A172 (cell line): ENCODE measurements around the gene PAQR5. TPM values are rescaled to one million over a fixed set of nuclear protein-coding genes. Genes with fewer than 3 reads are reported as not detected.
A peak's percentile ranks its signal among the peaks of the same experiment; 100 is the strongest.
"Not testable (repeated sequence)": the region's sequence is repeated elsewhere in the genome, so short reads cannot be mapped to it uniquely, and the experiment has no call there.

Source experiments
- DNase-seq: peaks from one replicate; pipeline ENCODE4 v3.0.0-alpha.2; 2015; ENCODE audit warnings: low spot score
- total RNA-seq: library from RNA; depleted of rRNA; stranded (reverse); fragments of >200 nt; shearing (Covaris generic); gene quantifications from 2 replicates; pipeline ENCODE4 v1.2.3, GENCODE V29; 2014

Gene PAQR5
- total RNA-seq, 1 experiment from 2014 or later = 5.3 TPM

DNA sequence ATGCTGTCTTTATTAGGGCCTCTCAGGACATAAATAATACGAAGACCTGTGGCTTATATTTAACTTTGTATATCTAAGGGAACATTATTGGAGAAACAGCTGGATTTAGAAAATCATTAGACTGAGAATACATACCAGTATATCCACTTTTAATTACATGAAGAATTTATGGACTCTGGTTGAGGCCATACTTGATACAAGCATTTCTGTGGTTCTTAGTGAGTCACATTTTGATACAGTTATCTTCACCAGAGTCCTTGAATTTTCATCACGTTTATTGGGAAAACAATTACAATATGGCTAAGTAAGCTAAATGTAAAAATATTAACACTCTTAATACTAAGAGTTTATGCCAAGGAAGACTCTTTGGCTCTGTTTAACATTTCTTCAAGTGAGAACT is 125.3 kb downstream of the PAQR5 start:
- DNase-seq = no peak

DNA sequence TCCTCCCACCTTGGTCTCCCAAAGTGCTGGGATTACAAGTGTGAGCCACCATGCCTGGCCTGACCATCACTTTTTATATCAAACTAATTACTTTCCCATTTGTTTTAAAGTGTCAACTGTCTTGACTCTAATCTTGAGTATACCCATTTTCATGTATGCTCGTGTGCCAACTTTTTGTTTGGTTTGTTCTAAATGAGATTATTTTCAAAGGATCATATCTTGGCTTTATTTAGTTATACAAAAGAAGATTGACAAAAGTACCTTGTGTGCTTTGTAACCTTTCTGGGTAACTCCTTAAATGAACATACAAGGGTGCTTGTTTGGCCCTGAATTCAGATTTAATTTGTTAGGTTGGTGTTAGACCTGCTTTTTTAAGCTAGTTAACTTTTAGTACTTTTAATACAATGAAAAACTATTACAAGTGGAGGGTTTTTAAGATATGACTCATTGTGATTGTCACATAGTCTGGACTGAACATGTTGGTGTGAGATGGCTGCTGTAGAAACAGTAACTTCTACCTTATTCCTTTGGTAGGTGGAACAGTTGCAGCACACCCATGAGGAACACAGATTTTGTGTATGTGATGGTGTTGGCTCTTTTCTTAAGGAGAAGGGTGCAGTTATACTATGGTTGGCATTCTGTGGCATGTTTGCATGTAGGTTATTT is 126.2 kb downstream of the PAQR5 start:
- DNase-seq = no peak

DNA sequence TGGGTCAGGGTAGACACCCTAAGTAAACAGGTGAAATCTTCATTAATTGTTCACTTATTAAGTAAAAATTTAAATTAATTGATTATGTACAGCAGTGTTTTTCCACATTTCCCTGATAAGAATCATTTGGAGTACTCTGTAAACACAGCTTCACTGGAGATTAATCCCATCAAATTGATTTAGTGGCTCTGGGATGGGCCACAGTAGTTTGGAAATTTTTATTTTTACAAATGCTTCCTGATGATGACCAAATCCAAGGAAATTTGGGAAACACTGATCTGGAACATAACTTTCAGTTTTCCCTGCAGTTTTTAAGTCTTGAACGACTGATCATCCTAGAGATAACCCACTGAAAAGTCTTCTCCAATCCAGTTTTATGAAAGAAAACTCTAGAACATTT is 135.1 kb downstream of the PAQR5 start:
- DNase-seq = no peak

DNA sequence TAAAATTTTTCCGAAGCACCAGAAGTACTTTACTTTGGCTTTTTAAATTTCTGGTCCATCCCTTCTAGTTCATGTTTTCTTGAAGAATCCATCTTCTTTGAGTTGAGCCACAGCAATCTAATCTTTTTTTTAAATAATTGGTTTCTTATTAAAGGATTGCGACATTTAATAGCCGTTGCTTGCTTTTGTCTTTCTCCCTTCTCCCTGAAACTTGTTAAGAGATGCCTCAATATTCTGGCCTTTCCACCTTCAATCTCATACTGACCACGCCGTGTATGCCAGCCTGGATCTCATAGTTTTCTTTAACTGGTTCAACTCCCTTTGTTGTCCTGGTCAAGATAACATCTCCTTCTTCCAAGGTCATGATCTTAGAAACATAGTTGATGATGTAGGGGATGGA is 135.5 kb downstream of the PAQR5 start:
- no peak for DNase-seq

DNA sequence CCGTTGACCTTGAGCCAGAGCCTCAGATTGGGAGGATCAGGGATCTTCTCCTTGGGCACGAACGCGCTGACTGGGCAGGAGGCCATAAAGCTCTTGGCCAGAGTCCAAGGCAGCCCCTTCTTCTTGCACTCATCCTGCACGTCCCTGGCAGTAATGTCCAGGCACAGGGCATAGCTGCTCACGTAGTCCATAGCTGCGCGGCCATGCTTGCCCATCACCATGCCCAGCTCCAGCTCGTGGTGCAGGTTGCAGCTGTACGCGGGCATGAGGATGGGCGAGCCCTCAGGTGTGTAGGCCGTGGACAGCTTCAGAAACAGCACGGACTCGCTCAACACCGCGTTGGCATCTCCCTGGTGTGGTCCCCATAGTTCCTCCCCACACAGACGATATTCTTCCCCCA is 136.0 kb downstream of the PAQR5 start:
- no peak for DNase-seq

DNA sequence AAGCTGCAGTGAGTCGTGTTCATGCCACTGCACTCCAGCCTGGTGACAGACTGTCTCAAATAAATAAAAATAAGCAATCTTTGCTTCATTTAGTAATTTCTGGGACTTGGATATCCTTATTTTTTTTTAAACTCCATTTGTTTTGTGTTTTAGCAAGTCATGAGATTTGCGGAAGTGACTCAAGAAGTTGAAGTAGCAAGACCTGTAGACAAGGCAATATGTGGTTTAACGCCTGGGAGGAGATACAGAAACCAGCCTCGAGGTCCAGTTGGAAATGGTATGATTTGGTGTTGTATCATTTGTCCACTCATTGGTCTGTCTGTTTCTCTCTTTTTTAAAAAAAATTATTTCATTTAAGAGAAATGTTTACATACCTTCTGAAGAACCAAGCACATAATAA is 137.3 kb downstream of the PAQR5 start:
- no peak for DNase-seq

DNA sequence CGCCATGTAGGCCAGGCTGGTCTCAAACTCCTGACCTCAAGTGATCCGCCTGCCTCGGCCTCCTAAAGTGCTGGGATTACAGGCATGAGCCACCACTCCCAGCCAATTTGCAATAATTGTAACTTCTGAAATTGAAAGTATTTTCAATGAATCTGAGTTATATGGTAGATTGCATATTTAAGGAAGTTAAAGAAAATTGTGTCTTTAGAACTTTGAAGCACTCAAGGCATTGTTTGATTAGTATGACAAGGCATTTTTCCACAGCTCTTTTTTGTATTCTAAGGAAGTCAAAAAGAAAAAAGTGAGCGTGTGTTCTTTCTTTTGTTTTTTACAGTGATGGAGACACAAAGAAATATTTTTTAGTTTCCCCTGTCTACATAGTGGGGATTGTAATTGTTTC is 138.2 kb downstream of the PAQR5 start:
- no peak for DNase-seq

DNA sequence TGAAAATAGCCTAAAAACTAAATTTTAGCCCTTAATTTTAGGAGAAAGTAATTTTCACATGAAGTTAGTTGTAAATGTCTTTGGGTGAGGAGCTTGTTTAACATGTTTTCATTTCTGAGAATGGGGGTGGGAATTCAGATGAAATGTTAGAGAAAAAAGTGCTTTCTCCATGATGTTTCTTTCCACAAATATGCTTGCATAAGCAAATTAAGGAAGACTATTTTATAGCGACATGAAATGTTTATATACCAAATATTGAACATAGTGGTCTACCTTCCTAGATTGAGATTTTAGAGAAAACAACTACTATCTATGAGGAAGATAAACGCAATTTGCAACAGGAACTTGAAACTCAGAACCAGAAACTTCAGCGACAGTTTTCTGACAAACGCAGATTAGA is 140.9 kb downstream of the PAQR5 start:
- DNase-seq = no peak

DNA sequence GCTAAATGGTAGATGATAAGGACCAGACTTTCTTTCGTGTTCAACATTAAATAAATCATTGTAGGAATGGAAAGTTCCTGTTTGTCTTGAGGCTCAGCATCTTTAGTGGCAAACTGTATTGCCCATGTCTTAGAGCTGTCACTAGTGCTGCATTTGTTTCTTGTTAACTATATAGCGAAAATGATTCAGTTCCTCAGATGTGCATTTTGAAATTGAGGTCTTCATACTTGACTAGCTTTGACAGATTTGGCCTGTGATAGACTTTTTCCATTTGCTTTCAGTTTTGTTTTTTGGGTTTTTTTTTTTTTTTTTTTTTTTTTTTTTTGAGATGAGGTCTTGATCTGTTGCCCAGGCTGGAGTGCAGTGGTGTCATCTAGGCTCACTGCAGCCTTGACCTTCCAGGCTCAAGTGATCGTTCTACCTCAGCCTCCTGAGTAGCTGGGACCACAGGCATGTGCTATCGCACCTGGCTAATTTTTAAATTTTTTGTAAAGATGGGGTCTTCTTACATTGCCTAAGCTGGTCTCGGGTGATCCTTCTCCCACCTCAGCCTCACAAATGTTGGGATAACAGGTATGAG is 144.4 kb downstream of the PAQR5 start:
- DNase-seq = no peak

DNA sequence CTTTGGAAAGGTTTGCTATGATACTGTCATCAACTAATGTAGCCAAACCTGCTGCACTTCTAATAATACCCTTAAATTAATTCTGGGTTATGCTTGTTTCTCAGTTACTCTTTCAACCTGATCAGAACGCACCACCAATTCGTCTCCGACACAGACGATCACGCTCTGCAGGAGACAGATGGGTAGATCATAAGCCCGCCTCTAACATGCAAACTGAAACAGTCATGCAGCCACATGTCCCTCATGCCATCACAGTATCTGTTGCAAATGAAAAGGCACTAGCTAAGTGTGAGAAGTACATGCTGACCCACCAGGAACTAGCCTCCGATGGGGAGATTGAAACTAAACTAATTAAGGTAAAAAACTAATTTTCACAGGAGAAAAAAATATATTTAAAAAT is 146.0 kb downstream of the PAQR5 start:
- DNase-seq = no peak

DNA sequence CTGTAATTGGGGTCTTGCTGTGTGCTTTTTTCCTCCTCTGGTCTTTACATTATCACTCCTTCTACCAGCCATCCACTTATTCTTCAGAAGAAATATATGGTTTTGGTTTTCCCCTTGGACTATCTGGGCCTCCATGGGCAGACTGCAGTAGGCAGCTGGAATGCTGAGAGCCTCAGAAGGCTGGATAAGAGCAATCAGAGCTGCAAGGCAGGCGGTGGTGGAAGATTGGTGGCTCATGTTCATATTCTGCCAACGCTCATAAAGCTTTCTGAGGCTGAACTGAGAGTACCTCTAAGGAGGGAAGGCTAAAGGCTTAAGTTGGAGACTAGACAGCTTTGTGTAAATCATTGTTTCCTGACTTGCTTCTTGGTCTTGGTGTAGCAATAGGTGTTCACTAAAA is 148.2 kb downstream of the PAQR5 start:
- no peak for DNase-seq

DNA sequence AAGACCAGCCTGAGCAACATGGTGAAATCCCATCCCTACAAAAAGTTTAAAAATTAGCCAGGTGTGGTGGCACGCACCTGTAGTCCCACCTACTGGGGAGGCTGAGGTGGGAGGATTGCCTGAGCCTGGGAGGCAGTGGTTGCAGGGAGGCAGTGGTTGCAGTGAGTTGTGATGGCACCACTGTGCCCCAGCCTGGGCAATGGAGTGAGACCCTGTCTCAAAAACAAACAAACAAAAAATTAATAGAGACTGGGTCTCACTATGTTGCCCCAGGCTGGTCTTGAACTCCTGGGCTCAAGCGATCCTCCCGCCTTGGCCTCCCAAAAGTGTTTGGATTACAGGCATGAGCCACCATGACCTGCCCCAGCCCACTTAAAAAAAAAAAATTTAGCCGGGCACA is 151.5 kb downstream of the PAQR5 start:
- DNase-seq = not testable (repeated sequence)

DNA sequence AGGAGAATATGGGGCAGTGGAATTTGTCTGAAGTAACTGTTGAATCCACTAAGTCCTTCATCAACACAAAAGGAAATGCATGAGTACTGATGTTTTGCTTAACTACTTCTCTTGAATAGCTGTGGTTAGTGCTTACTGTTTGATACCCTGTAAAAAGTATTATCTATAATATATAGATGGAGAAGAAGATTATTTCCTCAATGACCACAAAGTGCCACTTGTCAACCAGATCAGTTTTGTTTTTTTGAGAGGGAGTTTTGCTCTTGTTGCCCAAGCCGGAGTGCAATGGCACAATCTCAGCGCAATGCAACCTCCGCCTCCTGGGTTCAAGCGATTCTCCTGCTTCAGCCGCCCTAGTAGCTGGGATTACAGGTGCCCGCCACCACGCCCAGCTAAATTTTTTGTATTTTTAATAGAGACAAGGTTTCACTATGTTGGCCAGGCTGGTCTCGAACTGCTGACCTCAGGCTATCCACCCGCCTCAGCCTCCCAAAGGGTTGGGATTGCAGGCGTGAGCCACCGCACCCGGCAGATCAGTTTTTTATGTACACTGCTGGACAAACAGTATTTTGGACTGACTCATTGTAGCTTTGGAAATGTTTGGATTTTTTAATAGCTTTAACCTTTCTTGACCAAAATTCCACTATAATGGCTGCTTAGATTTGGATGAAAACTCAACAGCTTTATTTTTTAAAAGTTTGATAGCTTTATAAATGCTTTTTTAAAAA is 152.4 kb downstream of the PAQR5 start:
- DNase-seq = no peak

DNA sequence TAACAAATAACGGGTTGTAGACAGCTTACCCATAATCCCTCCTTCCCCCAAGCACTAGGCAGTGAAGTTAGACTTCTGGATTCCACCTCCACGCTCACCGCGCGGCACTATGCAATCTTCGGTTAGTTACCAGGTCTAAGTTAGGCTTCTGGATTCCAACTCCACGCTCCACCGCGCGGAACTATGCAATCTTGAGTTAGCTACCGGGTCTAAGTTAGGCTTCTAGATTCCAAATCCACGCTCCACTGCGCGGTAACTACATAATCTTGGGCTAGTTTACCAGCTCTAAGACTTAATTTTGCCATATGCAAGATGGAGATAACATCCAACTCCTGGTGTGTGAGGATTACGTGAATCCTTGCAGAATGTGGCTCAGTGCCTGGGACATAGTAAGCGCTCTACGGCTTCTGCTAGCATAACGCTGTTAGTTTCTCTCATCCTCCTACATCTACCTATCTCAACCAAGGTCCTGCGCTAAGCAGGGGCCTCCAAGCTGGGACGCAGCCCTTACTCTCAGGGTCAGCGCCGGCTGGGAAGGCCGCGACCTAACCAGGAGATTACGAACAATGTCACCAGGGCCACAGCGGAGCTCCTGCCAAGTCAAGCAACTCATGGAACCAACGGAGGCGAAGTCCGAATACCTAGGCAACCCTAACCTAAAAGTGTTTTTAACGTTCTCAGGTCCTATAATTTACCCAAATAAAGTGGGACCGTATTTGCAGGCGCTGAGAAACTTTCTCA is 153.4 kb downstream of the PAQR5 start:
- DNase-seq = no peak

DNA sequence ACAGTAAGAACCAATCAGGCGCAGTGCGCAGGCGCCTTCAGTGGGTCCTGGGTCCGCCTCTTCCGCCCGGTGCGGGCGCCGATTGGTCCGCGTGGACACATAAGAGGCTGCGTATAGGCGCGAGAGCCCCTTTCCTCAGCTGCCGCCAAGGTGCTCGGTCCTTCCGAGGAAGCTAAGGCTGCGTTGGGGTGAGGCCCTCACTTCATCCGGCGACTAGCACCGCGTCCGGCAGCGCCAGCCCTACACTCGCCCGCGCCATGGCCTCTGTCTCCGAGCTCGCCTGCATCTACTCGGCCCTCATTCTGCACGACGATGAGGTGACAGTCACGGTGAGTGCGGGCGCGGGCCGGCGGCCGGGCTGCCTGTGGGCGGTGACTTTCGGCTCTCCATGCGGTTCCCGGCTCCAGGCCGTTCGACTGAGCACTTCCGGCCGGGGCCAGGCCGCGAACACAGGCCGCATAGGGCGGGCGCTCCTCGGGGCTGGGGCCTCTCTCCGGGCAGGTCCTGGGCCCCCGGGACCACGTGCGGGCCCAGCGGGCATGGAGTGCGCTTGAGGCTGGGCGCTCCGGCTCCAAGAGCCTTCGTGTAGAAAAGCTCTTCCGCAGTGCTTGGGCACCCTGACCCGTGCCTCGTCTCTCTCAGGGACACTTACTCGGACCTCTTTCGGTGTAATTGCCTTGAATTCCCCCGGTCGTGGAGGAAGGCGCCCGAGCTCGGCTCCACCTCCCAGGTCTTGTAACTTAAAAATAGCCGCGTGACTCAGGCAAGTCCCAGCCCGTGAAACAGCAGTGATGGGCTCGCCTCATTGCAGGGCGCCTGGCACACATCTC is 154.2 kb downstream of the PAQR5 start, which contains the start of gene RPLP1:
TSS of gene RPLP1 (plus strand) at position 127 of the 830 bp plus-strand sequence. CDS start at position 258, 131 bp downstream.
- DNase-seq = peak; percentile 87

DNA sequence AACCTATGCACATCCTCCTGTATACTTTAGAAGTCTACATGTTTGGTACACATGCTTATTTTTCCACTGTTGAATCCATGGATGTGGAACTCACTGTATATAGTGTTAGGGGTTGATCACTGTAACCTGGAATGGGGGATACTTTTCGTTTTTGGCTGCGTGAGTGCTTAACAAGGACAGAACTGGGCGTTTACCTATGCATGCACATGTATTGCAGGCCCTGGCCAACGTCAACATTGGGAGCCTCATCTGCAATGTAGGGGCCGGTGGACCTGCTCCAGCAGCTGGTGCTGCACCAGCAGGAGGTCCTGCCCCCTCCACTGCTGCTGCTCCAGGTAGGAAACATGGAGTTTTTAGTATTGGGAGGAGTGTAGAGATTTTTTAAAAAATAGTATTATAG is 156.2 kb downstream of the PAQR5 start:
- no peak for DNase-seq

DNA sequence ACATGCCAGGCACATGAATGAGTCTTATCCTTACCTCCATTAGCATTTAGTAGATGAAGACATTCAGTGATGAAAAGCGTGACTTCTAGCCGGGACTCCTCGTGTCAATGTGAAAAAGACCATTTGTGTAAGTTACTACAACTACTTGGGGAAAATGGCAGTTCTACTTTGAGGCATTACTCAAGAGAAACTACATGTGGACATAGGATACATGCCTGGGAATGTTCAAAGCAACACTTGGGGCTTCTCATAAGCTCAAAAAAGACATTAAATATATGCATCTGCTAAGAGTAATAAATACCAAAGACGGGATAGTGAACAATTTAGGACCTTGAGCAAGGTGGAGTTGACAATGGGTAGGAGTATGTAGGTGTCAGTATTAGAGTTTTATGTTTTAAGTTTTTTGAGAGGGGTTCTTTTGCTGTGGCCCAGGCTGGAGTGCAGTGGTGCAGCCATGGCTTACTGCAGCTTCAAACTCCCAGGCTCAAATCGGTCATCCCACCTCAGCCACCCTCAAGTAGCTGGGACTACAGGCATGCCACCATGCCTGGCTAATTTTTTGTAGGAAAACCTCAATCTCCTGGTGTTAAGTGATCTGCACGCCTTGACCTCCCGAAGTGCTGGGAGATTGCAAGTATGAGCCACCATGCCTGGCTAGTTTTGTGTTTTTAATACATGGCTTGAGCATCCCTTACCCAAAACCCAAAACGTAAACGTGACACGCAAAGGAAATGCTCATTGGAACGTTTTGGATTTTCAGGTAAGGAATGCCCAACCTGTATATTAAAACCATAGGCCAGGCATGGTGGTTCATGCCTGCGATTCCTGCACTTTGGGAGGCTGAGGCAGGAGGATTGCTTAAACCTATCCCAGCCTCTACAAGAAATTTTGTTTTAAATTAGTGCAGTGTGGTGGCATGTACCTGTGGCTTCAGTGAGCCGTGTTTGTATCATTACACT is 157.8 kb downstream of the PAQR5 start:
- no peak for DNase-seq
